ENCODE data around the gene HPS1.

HPS1 gene

DNA sequence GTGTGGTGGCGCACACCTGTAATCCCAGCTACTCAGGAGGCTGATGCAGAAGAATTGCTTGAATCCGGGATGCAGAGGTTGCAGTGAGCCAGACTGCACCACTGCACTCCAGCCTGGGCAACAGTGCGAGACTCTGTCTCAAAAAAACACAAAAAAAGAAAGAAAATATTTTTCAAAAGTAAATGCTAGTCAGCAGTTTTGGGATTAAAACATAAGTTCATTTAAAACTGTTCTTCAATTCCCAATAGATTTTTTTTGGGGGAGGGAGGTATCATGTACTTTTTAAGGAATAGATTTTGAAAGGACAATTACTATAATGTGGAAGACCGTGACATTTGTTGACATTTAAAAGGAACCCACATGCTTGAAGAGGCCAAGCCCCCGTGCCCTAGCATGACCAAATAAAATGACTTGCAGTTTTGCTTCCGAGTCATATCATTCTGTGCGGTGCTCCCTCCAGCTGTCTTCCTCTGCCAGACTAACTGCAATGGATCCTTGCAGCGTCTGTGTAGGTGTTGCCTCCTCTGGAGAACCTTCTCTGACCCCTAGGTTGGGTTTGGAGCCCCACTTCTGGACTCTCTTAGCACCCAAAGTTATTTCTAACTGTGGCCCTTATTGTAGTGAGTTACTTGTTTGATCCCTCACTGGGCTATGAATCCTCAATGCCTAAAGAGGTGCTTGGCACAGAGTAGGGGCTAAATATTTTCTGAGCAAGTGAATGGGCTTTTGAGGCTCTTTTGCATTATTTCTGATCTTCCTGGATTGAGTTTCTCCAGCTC lies 17.4 kb upstream of the HPS1 start:
- no peak for DNase-seq

DNA sequence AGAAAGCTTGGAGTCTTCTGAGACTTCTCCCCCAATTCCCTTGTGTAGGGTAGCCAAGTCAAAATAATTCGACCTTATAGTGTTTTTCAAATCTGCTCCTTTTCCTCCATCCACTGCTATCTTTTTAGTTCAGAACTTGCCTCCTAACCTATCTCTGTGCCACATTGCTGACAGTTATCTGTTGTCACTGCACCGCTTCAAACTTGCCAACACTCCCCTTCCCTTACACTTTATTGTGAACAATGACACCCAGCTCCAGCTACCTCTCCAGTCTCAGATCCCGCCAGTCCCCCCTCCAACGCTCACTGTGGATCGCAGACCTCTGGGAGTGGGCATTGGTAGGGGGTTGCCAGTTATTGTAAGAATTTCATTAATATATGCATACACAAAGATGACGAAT lies 16.3 kb upstream of the HPS1 start:
- DNase-seq: no peak

DNA sequence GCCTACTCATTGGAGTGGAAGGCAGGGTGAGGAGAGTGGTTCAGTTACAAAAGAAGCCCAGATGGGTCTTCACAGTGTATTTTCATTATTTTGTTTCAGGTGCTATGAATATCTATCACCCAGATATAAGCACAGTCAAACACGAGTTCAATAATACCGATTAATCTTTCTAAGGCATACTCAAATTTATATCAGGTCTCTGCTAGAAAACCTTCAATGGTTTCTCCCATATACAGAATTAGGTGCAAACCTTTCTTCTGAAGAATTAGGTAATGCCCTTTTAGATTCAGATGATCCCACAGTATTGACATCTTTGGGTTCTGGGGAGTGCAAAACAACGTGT lies 14.7 kb upstream of the HPS1 start:
- no peak for DNase-seq

DNA sequence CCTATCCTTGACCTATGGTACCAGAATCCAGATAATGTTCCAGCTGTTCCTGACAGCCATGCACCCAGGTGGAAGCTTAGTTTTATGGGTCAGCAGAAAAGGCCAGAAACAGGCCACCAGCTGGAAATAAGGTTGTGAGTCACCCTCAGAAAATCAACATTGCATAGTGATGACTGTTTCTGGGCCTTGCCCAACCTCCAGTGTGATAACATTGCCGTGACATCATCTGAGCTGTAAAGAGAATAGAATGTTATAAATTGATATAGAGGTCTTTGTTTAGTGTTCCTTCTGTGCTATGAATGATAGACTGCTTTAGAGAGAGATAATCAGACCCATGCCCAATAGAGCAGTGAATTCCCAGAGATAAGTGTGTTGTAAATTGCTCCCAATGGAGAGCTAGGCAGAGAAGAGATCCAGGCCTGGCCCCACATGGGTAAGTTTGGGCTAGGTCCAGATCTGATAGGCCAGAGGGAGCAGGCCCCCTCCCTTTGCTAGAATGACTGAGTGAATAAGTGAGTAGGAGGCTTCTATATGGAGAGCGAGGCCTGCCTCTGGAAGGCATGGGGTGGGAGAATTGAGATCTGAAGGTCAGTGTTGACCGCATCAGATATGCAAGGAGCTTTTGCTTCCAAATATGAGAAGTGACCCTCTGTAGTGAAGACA lies 14.2 kb upstream of the HPS1 start:
- no peak for DNase-seq

DNA sequence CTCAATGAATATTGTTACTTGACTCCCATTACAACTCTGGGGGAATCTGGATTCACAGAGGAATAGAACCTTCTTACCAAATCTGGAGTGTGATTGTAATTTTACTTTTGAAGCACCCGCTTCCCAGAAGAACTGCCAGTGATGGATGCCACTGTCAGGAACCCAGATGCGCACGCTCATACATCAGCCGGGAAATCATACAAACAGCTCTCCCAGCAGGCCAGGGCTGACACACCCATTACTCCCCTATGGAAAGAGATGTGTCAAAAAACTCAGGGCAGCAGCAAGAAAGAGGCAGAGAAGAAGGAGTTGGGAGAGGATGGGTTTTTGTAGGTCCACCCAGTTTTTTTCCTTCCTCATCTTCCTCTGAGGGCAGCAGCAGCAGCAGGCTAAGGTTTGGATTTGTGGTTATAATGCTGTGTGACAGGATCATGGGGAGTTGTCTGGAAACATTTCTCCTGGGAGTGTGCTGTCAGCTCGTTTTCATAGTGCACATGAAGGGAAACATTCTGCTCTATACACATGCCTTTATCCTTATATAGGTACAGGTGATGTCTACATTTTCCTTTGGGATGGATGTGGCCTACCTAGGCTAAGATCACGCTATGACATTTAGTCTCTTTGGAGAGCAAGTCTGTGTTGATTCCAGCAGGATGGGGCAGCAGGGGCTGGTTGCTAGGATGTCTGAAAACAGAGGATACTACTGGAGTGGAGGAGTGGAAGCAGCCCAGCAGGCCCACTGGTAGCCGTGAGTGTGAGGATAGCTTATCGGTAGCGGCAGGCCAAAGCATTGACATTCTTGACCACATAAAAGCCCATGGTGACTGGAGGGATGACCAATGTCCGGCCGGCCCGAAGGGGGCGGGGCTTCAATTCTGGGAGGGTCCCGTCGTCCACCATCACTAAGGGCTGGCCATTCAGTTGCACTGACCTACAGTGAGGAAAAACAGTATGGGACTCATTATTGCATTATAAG lies 12.4 kb upstream of the HPS1 start:
- no peak for DNase-seq

DNA sequence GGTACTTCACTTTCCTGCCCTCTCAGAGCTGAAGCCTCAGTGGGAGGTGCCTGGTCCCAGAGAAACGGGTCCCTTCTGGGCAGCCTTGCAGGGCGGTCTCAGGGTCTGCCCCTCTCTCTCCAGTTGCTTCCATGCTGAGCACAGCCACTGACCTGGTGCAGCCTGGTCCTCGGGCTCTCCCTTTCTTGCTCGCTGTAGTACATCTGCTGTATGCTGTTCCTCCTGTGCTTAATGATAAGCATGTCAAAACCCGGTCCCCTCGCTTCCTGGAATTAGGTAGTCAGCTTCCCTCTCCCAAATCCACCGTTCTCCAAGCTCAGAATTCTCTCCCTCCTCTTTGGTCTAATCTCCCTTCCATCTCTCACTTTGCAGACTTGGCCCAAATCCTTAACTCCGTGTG lies 11.0 kb upstream of the HPS1 start:
- DNase-seq: no peak

DNA sequence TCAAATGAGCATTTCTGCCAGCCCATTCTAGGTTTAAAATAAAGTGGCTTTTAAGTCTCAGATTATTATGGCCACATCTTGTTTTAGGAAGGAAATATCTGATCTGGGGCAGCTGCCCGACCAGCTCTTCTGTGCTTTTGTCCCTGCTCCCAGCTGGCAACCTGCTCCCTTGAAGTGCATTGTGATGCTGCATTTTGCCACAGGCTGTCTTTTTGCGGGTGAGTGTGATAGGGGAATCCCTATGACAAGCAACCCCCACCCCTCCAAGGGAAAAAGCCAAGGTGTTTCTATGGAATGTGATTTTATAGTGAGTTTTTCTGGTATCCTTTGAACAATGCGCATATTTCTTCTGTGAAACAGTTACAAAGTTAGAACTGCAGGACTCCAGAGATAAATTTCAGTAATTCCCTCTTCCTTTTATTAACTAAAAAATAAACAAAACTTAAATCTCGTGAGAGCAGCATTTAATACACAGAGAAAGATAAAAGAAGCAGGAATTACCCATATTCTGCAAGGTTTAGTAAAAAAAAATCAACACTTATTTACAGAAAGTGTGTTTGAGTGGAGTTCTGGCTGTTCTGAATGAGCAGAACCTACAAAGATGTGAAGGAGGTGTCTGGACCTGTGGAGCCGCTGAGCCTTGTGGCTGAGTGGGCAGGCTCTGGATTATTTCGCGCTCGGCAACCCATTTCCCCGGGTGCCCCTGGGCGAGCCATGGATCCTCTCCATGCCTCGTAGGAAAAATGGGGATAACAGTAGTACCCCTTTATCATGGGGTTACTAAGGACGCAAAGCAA lies 10.1 kb upstream of the HPS1 start:
- DNase-seq: no peak

DNA sequence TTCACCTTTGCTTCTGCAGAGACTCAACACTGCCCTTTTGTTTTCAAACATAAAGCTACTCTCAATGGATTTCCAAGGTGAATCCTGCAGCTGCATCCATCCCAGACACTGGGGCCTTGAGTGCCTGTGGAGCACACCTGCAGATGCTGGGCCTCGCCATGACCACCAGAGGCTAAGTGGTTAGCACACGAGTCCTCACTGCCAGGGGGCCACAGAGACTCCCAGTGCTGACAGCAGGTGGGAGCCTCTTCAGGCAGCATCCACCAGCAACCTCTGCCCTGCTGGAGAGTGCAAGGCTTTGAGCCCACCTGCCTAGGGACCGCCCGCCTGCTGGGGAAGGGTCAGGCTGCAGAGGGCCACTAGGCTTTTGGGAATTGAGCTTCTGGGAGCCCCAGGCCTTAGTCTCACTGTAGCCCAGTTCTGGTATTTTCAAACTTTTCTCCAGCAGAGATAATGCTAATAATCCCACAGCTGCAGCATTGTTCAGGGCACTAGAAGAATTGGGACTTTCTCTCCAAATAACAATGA lies 9.4 kb upstream of the HPS1 start:
- no peak for DNase-seq

DNA sequence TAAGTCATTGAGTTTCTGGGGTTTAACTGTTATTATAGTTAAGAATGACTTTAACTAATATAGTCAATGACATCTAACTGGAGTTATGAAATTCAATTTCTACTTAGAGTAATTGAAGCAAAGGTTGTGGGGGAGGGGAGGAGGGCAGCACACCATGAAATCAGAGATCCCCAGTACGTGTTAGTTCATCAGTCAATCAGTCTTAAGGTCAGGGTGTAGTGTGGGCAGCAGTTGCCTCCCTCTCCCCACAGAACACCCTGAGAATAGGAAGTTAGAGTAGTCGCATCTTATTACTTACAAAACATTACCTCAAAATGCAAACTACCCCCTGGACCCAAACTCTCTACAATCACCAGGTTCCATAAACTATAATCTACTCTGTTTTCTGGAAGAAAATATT lies 7.0 kb upstream of the HPS1 start:
- no peak for DNase-seq

DNA sequence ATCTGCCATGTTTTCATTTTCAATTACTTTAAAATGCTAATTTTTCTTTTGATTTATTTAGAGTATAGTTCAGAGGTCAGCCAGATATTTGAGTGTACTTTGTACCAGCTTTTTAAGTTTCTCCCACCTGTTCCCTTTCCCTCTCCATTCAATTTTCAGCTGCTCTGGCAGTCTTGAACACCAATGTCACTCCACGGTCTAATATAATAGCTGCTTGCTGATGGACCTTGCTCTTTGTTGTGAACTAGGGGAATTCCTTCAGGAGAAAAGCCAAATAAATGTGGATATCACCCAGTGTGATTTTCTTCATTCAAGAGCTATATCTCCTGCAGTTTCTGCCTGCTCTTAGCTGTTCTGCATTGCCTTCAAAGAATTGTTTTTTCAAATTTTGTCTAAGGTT lies 3.9 kb upstream of the HPS1 start:
- no peak for DNase-seq

DNA sequence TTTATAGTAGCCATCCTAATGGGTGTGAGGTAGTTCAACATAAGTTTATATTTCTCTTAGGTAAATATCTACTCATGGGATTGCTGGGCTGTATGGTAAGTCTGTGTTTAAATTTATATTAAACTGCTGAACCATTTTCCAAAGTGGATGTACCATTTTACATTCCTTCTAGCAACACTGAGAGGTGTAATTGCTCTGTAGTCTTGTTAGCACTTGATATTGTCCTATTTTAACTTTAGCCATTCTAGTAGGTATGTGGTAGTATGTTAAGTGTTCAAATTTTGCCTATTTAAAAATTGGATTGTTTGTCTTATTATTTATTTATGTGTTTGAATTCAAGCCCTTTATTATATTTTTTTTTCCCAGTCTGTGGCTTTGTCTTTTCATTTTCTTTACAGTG lies 2.6 kb upstream of the HPS1 start:
- no peak for DNase-seq

DNA sequence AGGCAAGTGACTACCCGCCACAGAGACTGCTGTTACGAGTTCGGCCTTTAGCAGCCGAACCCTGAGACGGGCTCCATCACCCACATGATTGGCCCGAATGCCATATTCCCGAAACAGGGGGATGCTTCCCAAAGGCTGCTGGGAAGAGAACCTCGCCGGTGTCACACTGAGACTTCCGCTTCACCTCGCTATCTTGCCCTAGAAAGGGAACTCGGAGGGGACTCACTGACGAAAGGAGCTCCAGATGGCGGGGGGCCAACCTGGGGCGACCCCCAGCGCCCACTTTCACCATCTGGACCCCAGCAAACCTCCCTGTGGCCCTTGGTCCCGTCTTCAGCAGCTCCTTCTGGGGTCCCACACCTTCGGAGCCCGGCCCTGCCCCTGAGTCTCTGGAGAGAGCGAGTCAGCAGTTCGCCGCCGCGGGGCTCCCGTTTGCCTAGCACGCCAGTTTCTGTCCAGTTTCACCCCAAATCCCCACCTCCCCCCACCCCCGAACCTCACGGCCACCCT lies 529 bp downstream of the HPS1 start:
- no peak for DNase-seq

DNA sequence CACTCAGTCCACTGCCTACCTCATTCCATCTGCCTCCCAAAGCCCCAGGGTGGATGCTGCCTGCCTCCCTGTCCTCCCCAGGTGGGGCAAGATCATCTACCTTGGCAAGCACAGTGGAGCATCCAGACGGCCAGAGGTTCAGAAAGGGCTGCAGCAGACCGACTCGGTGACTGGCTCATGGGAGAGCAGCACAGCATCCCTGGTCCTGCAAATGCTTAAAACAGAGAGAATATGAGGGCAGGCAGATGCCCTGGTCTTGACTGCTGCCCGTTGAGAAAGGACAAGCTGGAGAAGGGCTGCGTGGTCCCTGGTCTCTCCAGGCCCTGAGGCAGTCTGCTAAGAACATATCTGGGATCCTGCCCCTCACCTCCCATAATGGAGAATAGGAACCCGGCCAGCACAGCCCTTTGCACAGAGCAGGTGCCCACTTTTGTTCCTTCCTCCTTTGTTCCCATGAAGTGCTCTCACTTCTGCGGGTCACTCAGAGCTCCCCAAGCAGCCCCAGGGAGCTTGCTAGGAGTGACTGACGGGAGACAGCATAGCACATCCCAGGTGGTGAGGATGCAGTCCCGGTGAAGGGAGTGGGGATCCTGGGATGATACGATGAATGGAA lies 1.4 kb downstream of the HPS1 start:
- no peak for DNase-seq

DNA sequence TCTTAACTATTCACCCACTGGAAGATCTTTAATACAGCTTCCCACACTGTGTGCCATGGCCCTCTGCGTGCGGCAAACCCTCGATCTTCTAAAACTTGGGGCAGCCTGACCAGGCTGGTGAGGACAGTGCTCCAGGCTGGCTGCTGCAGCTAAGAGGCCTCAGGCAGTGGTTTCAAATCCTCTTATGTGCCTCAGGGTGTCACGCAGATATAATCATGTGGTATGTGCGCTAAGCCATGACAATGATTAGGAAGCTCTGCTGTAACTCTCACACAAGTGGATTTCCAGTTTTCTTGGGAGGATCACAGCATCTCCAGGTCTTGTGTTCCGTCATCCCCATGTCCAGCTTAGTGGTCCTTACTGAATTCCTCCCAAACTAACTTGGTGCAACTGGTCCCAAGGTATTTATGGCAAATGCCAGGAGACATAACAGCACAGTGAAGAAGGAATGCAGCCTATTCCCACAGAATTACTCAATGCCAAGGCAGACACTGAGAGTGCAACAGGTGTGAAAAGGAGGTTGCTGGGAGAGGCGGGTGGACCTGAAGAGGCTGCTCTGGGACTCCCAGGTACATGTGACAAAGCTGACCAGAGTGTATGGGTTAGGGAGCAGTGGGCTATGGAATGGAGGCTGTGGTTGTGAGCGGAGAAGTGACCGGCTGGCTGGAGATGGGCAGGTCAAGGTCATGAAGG lies 2.3 kb downstream of the HPS1 start:
- DNase-seq: no peak

DNA sequence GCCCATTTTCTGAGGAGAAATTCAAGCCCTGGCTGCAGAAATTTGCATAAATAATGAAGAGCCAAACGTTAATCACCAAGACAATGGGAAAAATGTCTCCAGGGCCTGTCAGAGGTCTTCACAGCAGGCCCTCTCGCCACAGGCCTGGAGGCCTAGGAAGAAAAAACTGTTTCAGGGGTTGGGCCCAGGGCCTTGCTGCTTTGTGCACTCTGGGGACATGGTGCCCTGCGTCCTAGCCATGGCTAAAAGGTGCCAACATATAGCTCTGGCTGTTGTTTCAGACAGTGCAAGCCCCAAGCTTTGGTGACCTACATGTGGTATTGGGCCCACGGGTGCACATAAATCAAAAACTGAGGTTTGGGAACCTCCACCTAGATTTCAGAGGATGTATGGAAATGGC lies 8.0 kb downstream of the HPS1 start:
- DNase-seq: no peak

DNA sequence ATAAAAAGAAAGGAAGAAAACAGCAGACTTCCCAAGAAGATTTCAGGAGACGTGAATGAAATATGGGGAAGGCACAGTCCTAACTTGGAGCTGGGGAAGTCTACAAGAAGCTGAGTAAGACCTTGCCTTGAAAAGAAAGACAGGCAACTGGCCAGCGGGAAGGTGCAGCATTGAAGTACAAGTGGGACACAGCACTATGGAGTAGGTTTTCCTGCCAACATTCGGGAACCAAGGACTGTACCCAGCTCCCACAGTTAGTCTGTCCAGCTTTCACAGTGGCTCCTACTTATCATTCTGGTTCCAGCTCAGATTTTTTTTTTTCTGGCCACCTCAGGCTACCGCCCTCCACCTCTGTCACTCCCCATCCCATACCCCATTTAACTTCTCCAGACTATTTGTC lies 10.0 kb downstream of the HPS1 start:
- no peak for DNase-seq

DNA sequence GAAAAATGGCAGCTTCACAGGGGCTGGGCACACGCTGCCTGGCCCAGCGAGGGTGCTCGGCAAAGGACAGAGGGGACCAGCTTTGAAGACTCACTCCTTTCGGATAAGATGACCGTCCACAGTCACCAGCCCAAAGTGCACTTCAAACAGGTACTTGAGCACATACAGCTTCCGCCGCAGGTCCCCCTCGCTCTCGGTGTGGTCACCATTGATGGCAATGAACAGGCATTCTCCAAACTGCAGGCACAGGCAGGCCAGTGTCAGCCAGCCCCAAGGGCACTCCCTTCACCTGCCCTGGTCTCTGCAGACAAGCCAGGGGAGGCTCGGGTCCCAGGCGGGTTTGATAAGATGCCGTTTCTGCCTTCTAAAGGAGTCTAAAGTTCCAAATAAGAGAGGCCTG lies 11.6 kb downstream of the HPS1 start:
- no peak for DNase-seq

DNA sequence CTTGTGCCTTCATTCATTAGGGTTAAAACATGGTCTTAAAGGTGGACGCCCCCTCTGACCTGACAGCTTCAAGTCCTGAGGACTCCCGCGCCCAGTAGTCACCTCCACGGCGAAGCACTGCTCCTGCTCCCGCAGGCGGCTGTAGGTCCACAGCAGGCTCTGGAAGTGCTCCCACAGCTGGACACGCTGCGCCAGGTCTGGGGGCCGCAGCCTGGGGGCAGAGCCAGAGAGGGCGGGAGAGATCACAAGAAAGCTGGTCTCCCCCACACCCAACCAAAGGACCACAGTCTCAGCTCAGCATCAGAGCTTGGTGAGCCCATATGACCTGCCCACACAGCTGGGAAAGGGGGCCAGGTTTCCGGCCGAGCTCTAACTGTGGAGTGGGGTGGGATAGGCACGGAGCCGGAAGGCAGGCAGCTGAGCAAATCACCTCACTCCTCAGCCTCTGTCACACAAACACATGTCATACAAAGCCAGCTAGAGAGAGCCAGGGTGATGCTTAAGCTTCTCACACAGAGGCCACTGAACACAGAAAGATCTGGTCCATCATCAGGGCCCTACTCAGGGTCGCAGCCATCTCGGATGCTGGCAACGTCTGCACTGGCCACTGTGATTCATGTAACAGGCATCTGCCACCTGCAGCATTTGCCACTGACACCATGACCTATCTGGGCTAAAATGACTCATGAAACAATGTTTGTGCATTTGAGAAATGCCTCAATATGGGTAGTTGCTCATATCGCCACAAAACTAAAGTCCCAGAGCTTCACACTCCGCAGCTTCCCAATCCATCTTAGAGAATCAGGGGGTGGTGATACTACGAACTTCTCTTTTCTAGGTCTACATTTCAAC lies 12.6 kb downstream of the HPS1 start:
- DNase-seq: no peak

DNA sequence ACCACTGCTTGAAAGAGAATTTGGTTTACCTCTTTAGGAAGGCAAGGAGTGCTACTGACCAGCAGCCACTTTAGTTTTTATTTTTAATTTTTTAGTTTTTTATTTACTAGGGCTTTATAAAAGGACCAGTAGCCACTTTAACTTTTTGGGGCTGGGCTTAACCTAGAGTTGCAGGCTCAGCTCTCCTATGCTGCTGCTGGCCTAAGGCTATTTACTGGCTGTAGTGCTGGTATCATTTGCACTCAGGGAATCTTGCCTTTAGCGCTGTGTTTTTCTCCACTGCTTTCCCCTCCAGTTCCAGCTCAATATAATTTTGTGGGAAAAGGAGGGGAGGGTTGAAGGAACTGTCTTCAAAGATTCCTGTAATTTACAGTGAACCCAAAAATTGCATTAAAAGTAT lies 13.4 kb downstream of the HPS1 start:
- no peak for DNase-seq

DNA sequence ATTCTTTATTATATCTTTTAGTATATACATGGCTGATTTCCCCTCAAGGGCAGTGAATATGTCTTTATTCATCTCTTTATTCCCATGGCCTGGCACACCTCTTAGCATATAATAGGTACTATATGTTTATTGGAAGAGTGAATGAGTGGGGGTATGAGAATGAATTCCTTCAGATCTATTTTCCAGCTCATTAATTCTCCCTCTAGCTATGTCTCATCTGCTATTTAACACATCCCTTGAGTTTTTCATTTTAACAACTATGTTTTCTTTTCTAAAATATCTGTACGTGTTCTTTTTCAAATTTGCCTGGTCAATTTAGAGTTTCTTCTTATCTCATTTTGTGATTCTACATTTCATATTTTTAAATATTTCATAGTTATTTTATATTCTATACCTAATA lies 14.4 kb downstream of the HPS1 start:
- no peak for DNase-seq

Measured in activated CD4-positive, alpha-beta T cell treated with anti-CD3 and anti-CD28 coated beads for 1 hour (primary cell).